PC-3 (cell line): ENCODE measurements around the gene APPBP2.
"Not testable (repeated sequence)": the region's sequence is repeated elsewhere in the genome, so short reads cannot be mapped to it uniquely, and the experiment has no call there.

ENCODE experiments used
- EZH2 ChIP-seq: fragments of 300-600 bp; sonication (generic); IDR thresholded peaks from one replicate; pipeline ENCODE4 v1.6.1; 2017; ENCODE audit warnings: antibody characterized with exemption, mild to moderate bottlenecking, low read length; ENCODE audit not compliant: unreplicated experiment
- TF ChIP-seq, protein P1 (sequence below): fragments of 300-600 bp; sonication (generic); conservative IDR thresholded peaks from 2 replicates; pipeline ENCODE4 v1.5.1; 2017; ENCODE audit warnings: antibody characterized with exemption, low read depth, mild to moderate bottlenecking, low read length

DNA sequence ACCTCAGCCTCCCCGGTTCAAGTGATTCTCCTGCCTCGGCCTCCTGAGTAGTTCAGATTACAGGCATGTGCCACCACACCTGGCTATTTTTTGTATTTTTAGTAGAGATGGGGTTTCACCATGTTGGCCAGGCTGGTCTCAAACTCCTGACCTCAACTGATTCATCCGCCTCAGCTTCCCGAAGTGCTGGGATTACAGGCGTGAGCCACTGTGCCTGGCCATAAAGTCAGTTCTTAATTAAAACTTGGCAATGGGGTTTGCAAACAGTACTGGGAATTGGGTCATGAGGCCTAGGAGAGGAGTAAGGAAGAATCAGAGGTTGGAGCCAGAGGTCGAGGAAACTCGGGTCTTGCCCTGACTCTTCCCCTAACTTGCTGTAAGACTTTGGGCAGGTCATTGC lies 95.5 kb downstream of the APPBP2 start:
- TF ChIP-seq, protein P1, sequence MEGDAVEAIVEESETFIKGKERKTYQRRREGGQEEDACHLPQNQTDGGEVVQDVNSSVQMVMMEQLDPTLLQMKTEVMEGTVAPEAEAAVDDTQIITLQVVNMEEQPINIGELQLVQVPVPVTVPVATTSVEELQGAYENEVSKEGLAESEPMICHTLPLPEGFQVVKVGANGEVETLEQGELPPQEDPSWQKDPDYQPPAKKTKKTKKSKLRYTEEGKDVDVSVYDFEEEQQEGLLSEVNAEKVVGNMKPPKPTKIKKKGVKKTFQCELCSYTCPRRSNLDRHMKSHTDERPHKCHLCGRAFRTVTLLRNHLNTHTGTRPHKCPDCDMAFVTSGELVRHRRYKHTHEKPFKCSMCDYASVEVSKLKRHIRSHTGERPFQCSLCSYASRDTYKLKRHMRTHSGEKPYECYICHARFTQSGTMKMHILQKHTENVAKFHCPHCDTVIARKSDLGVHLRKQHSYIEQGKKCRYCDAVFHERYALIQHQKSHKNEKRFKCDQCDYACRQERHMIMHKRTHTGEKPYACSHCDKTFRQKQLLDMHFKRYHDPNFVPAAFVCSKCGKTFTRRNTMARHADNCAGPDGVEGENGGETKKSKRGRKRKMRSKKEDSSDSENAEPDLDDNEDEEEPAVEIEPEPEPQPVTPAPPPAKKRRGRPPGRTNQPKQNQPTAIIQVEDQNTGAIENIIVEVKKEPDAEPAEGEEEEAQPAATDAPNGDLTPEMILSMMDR: not testable (repeated sequence)
- not testable (repeated sequence) for TF ChIP-seq EZH2
